Upper lobe of left lung (tissue), 6 donors: ENCODE measurements around the gene NOB1. TPM values are rescaled to one million over a fixed set of nuclear protein-coding genes. Genes with fewer than 3 reads are reported as not detected.
"Not testable (repeated sequence)": the region's sequence is repeated elsewhere in the genome, so short reads cannot be mapped to it uniquely, and the experiment has no call there.

Source experiments
- ATAC-seq, 2 donors: fragments of 200-7000 bp; cut with Tn5 transposase; one replicate each; pipeline ENCODE4 v1.9.1; 2022; ENCODE audit warnings: mild to moderate bottlenecking in 2 of 2, moderate library complexity in 2 of 2; ENCODE audit not compliant: low FRiP score in 2 of 2
- DNase-seq, 2 donors: peaks; one replicate each; pipeline ENCODE4 v3.0.0-alpha.2; 2019 to 2020
- H3K27ac ChIP-seq, 4 donors: fragments of 200-600 bp; sonication (generic); one replicate each; pipeline ENCODE4 v1.5.1; 2016 to 2019
- H3K27me3 ChIP-seq, 4 donors: fragments of 200-600 bp; sonication (generic); one replicate each; pipeline ENCODE4 v1.5.1; 2017 to 2019
- H3K36me3 ChIP-seq, 4 donors: fragments of 200-600 bp; sonication (generic); one replicate each; pipeline ENCODE4 v1.5.1; 2016 to 2019
- H3K4me1 ChIP-seq, 4 donors: fragments of 200-600 bp; sonication (generic); one replicate each; pipeline ENCODE4 v1.5.1; 2018 to 2019
- H3K4me3 ChIP-seq, 4 donors: fragments of 200-600 bp; sonication (generic); one replicate each; pipeline ENCODE4 v1.5.1; 2017 to 2019; ENCODE audit warnings: mild to moderate bottlenecking in 2 of 4, moderate library complexity in 1 of 4
- H3K9me3 ChIP-seq, 4 donors: fragments of 200-600 bp; sonication (generic); one replicate each; pipeline ENCODE4 v1.5.1; 2018 to 2019
- CTCF ChIP-seq, 6 experiments: fragments of 450-650 bp in 4 of 6; fragments of 200-600 bp in 2 of 6; sonication (generic) in 2 of 6; IDR thresholded peaks; one replicate each; pipeline ENCODE4 v1.5.1; 2016 to 2019; ENCODE audit warnings: antibody characterized with exemption in 6 of 6
- EP300 ChIP-seq, 4 donors: sonication (generic); formaldehyde crosslinking; IDR thresholded peaks; one replicate each; pipeline ENCODE4 v1.5.1; 2017; ENCODE audit warnings: antibody characterized with exemption in 4 of 4, control low read depth in 2 of 4
- POLR2A ChIP-seq, 4 donors: fragments of 450-650 bp; IDR thresholded peaks; one replicate each; pipeline ENCODE4 v1.5.1; 2016 to 2017; ENCODE audit warnings: antibody characterized with exemption in 4 of 4, mild to moderate bottlenecking in 2 of 4
- POLR2AphosphoS5 ChIP-seq, 2 donors: sonication (generic); formaldehyde crosslinking; IDR thresholded peaks; one replicate each; pipeline ENCODE4 v1.5.1; 2017; ENCODE audit warnings: antibody characterized with exemption in 2 of 2
- WGBS, 2 donors: methylation state at CpG; one replicate each; pipeline ENCODE4 v1.1.5; 2017 to 2018; 5-methylcytosine and 5-hydroxymethylcytosine counted together
- total RNA-seq, 6 donors: library from RNA; depleted of rRNA in 4 of 6; stranded (reverse); fragments of >200 nt in 4 of 6; gene quantifications; one replicate each; pipeline versions ENCODE4 v1.1.0 to v1.2.1, GENCODE V29; 2016 to 2021
- donor health status: DM: no; HTN: no; CAD: no; lungs with moderate emphysema.
- donor health status: DM: no; HTN: yes; CAD: no; lungs with severe emphysema.

NOB1 gene
- total RNA-seq, 6 donors from 2014 or later: 24.1 to 38.2 (median 34.3) TPM

- peaks cover 0 to 2% (median 0%) of the 10 kb centered on the region in 4 donors for H3K36me3 ChIP-seq
- no peaks in the 10 kb centered on the region for H3K9me3 ChIP-seq
- DNase-seq (no peak), ATAC-seq (no peak)
- 36 to 42% methylated on average over 5 of the region's 5 CpGs for WGBS, 2 donors
- no peak for TF ChIP-seq EP300 (IDR thresholded peaks at IDR 0.05)
- TF ChIP-seq POLR2A (IDR thresholded peaks at IDR 0.05): peak in 1 of 4 donors; percentile 1
- peak overlapping the region in 3 of 4 donors; percentile 91 to 97 (median 97) for H3K4me3 ChIP-seq
- peak overlapping the region; percentile 94 to 95 (median 94) for H3K27ac ChIP-seq
- no peaks in the 10 kb centered on the region for H3K27me3 ChIP-seq
- H3K4me1 ChIP-seq: peaks cover 0 to 34% (median 28%) of the 10 kb centered on the region in 4 donors
These were observed 8.8 kb upstream of the NOB1 start for GRCh38 chr16:69763599-69763942.

- Histone ChIP-seq H3K27ac (peak overlapping the region; percentile 94 to 95 (median 94)), H3K36me3 (peaks cover 0 to 2% (median 0%) of the 10 kb centered on the region in 4 donors), H3K4me3 (peak overlapping the region; percentile 91 to 97 (median 95)), H3K4me1 (peaks cover 0 to 30% (median 23%) of the 10 kb centered on the region in 4 donors), H3K27me3 (no peaks in the 10 kb centered on the region), H3K9me3 (no peaks in the 10 kb centered on the region)
- TF ChIP-seq POLR2A (IDR thresholded peaks at IDR 0.05) (peak in 1 of 4 donors; percentile 5), EP300 (IDR thresholded peaks at IDR 0.05) (no peak)
- 4 to 7% methylated on average over 14 of the region's 14 CpGs for WGBS, 2 donors
- ATAC-seq (peak; percentile 65 to 67), DNase-seq (peak in 1 of 2 donors; percentile 31)
These were observed 8.3 kb upstream of the NOB1 start for GRCh38 chr16:69762814-69763598.

- DNase-seq (peak; percentile 80 to 96), ATAC-seq (peak; percentile 84 to 94)
- WGBS, 2 donors: 0 to 2% methylated on average over 16 to 32 of the region's 68 CpGs
- peaks cover 0 to 27% (median 18%) of the 10 kb centered on the region in 4 donors for H3K4me1 ChIP-seq
- H3K27ac ChIP-seq: peak within 1 kb of the TSS; percentile 94 to 95 (median 94)
- H3K36me3 ChIP-seq: peaks cover 0 to 2% (median 0%) of the 10 kb centered on the region in 4 donors
- H3K4me3 ChIP-seq: peak within 1 kb of the TSS; percentile 91 to 97 (median 95)
- H3K9me3 ChIP-seq: no peaks in the 10 kb centered on the region
- no peaks in the 10 kb centered on the region for H3K27me3 ChIP-seq
- peak; percentile 42 to 59 for TF ChIP-seq POLR2AphosphoS5 (IDR thresholded peaks at IDR 0.05)
- peak in 2 of 6 experiments; percentile 7 to 8 for TF ChIP-seq CTCF (IDR thresholded peaks at IDR 0.05)
- TF ChIP-seq POLR2A (IDR thresholded peaks at IDR 0.05): peak in 3 of 4 donors; percentile 36 to 85 (median 37)
- no peak for TF ChIP-seq EP300 (IDR thresholded peaks at IDR 0.05)
These were observed 7.5 kb upstream of the NOB1 start, which contains the start of gene WWP2 for GRCh38 chr16:69761983-69762813. Gene WWP2 (plus strand): TSS chr16:69762332. CDS start chr16:69787011, 24,679 bp downstream.

- not testable (repeated sequence) for H3K36me3 ChIP-seq, ATAC-seq, H3K27ac ChIP-seq, H3K27me3 ChIP-seq, DNase-seq, H3K9me3 ChIP-seq, H3K4me3 ChIP-seq
- H3K4me1 ChIP-seq: peaks cover 16 to 32% (median 21%) of the 10 kb centered on the region in 4 donors
- 75 to 84% methylated on average over 13 of the region's 13 CpGs for WGBS, 2 donors
These were observed 2.6 kb upstream of the NOB1 start for GRCh38 chr16:69757375-69757774.

- DNase-seq (no peak), ATAC-seq (no peak)
- TF ChIP-seq CTCF (IDR thresholded peaks at IDR 0.05) (no peak), POLR2AphosphoS5 (IDR thresholded peaks at IDR 0.05) (no peak), EP300 (IDR thresholded peaks at IDR 0.05) (no peak), POLR2A (IDR thresholded peaks at IDR 0.05) (no peak)
- Histone ChIP-seq H3K27me3 (no peaks in the 10 kb centered on the region), H3K4me3 (no peak overlapping the region), H3K27ac (no peak overlapping the region), H3K4me1 (peaks cover 14 to 29% (median 20%) of the 10 kb centered on the region in 4 donors), H3K36me3 (peaks cover 0 to 9% (median 3%) of the 10 kb centered on the region in 4 donors), H3K9me3 (no peaks in the 10 kb centered on the region)
- 94% methylated on average over 10 of the region's 10 CpGs for WGBS, 2 donors
These were observed 2.0 kb upstream of the NOB1 start for GRCh38 chr16:69756705-69757104.

GRCh38 chr16:69754143-69754468 lies 620 bp downstream of the NOB1 start:
- no peak for ATAC-seq
- Histone ChIP-seq H3K4me1 (peaks cover 11 to 24% (median 19%) of the 10 kb centered on the region in 4 donors), H3K27ac (peak overlapping the region; percentile 77 to 86 (median 82)), H3K27me3 (no peaks in the 10 kb centered on the region), H3K4me3 (peak overlapping the region; percentile 84 to 94 (median 86)), H3K36me3 (peaks cover 3 to 32% (median 24%) of the 10 kb centered on the region in 4 donors), H3K9me3 (no peaks in the 10 kb centered on the region)
- TF ChIP-seq POLR2AphosphoS5 (IDR thresholded peaks at IDR 0.05): no peak
- no peak for TF ChIP-seq POLR2A (IDR thresholded peaks at IDR 0.05)
- no peak for TF ChIP-seq EP300 (IDR thresholded peaks at IDR 0.05)
- TF ChIP-seq CTCF (IDR thresholded peaks at IDR 0.05): no peak
- 18 to 20% methylated on average over 4 of the region's 4 CpGs for WGBS, 2 donors
- no peak for DNase-seq
